Endodermal cell (in vitro differentiated cells): Measurements from ENCODE around the gene GNAZ. TPM values are rescaled to one million over a fixed set of nuclear protein-coding genes. Genes with fewer than 3 reads are reported as not detected.

ENCODE experiments used
- DNase-seq: peaks from one replicate; pipeline ENCODE4 v3.0.0-alpha.2; 2017
- H3K27ac ChIP-seq: 2 replicates; pipeline ENCODE4 v1.5.1; 2013; ENCODE audit warnings: mild to moderate bottlenecking, low read depth, low read length, moderate library complexity
- H3K27me3 ChIP-seq: 2 replicates; pipeline ENCODE4 v1.6.1; 2013; ENCODE audit warnings: mild to moderate bottlenecking, low read length, moderate library complexity; ENCODE audit not compliant: insufficient read depth, control insufficient read depth, poor library complexity, severe bottlenecking
- H3K36me3 ChIP-seq: 2 replicates; pipeline ENCODE4 v1.7.0; 2013; ENCODE audit warnings: mild to moderate bottlenecking, low read length, moderate library complexity; ENCODE audit not compliant: control insufficient read depth, insufficient read depth
- H3K4me1 ChIP-seq: one replicate; pipeline ENCODE4 v1.7.0; 2013; ENCODE audit warnings: low read length; ENCODE audit not compliant: control insufficient read depth, insufficient read depth
- H3K4me3 ChIP-seq: 2 replicates; pipeline ENCODE4 v1.5.1; 2013; ENCODE audit warnings: mild to moderate bottlenecking, low read length, moderate library complexity
- H3K9ac ChIP-seq: 2 replicates; pipeline ENCODE4 v1.6.1; 2013; ENCODE audit warnings: mild to moderate bottlenecking, low read length, moderate library complexity; ENCODE audit not compliant: poor library complexity, severe bottlenecking; ENCODE audit errors: extremely low read depth
- H3K9me3 ChIP-seq: 2 replicates; pipeline ENCODE4 v1.6.1; 2013; ENCODE audit warnings: mild to moderate bottlenecking, low read length, moderate library complexity; ENCODE audit not compliant: control insufficient read depth
- H3K27ac Mint-ChIP-seq: 2 replicates; pipeline ENCODE4 v1.8.0; 2020; ENCODE audit warnings: mixed read lengths
- H3K27me3 Mint-ChIP-seq: 2 replicates; pipeline ENCODE4 v1.8.0; 2021; ENCODE audit warnings: mild to moderate bottlenecking, mixed read lengths; ENCODE audit not compliant: insufficient read depth
- H3K36me3 Mint-ChIP-seq: 2 replicates; pipeline ENCODE4 v1.8.0; 2020; ENCODE audit warnings: low read depth, mixed read lengths
- H3K4me1 Mint-ChIP-seq: 2 replicates; pipeline ENCODE4 v1.8.0; 2020; ENCODE audit warnings: mixed read lengths
- H3K4me3 Mint-ChIP-seq: 2 replicates; pipeline ENCODE4 v1.8.0; 2020; ENCODE audit warnings: mild to moderate bottlenecking, moderate library complexity, mixed read lengths
- H3K9me3 Mint-ChIP-seq: 2 replicates; pipeline ENCODE4 v1.8.0; 2020; ENCODE audit warnings: mild to moderate bottlenecking, mixed read lengths
- WGBS, 2 experiments: methylation state at CpG; one replicate each; pipeline versions ENCODE4 v1.1.5 to v1.1.7; 2013; ENCODE audit warnings: missing lambda C conversion rate in 2 of 2, mixed read lengths in 1 of 2; ENCODE audit not compliant: insufficient coverage in 1 of 2, insufficient read length in 1 of 2; 5-methylcytosine and 5-hydroxymethylcytosine counted together
- total RNA-seq, 2 donors: library from RNA; stranded (reverse); fragmentation: NEBNext Ultra II Directional in 1 of 2; extraction: Animal tissue kit (Norgen Biotek cat#: 25700) in 1 of 2; gene quantifications; 2 replicates in 1 of 2; 3 replicates in 1 of 2; pipeline ENCODE4 v1.2.1, GENCODE V29; 2021
- TF ChIP-seq, protein P1 (sequence below): fragments of 200-600 bp; sonication (generic); conservative IDR thresholded peaks from 2 replicates; pipeline ENCODE4 v1.5.0; 2021; ENCODE audit warnings: antibody characterized with exemption, mild to moderate bottlenecking

Gene GNAZ
- total RNA-seq, 2 donors from 2014 or later: 16.7 to 17.9 TPM

DNA sequence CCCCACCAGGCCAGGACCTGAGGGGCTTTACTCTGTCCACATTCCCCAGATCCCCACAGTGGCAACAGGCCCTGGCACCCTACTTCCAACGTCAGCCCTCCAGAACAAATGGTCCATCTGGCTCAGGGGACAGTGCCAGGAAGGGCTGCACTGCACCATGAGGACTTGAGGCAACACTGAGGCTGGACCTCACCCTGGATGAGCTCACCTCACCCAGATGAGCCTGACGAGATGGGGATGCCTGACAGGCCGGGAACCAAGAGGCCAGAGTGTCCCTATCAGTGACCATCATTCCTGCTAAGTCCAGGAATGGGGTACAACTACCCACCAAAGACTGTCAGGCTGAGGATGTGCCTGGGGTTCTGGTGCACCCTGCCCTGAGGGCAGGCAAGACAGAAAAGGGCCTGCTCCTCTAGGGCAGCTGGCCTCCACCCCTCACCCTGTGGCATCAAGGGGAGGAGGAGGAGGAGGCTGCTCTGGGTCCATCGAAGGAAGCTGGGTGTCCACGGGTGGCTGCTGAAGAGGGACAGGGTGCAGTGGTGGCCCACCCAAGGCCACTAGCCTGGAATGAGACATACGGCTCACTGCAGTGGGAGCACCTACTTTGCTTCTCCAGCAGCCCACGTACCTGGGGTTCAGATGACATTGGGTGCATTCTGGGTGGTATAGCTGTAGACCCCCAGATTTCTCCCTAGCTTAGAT is 56.9 kb downstream of the GNAZ start:
- Histone ChIP-seq H3K9ac (no peak overlapping the region), H3K9me3 (no peaks in the 10 kb centered on the region), H3K36me3 (no peaks in the 10 kb centered on the region), H3K4me3 (no peak overlapping the region), H3K27ac (no peak overlapping the region), H3K27me3 (no peaks in the 10 kb centered on the region), H3K4me1 (no peaks in the 10 kb centered on the region)
- H3K4me1 Mint-ChIP-seq: peaks cover 2% of the 10 kb centered on the region
- peaks cover 13% of the 10 kb centered on the region for H3K27me3 Mint-ChIP-seq
- 91 to 100% methylated on average over 6 to 7 of the region's 7 CpGs for whole genome bisulfite sequencing, 2 experiments
- TF ChIP-seq, protein P1, sequence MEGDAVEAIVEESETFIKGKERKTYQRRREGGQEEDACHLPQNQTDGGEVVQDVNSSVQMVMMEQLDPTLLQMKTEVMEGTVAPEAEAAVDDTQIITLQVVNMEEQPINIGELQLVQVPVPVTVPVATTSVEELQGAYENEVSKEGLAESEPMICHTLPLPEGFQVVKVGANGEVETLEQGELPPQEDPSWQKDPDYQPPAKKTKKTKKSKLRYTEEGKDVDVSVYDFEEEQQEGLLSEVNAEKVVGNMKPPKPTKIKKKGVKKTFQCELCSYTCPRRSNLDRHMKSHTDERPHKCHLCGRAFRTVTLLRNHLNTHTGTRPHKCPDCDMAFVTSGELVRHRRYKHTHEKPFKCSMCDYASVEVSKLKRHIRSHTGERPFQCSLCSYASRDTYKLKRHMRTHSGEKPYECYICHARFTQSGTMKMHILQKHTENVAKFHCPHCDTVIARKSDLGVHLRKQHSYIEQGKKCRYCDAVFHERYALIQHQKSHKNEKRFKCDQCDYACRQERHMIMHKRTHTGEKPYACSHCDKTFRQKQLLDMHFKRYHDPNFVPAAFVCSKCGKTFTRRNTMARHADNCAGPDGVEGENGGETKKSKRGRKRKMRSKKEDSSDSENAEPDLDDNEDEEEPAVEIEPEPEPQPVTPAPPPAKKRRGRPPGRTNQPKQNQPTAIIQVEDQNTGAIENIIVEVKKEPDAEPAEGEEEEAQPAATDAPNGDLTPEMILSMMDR: no peak
- no peaks in the 10 kb centered on the region for H3K9me3 Mint-ChIP-seq
- no peaks in the 10 kb centered on the region for H3K36me3 Mint-ChIP-seq
- H3K4me3 Mint-ChIP-seq: no peak overlapping the region
- no peak overlapping the region for H3K27ac Mint-ChIP-seq
- no peak for DNase-seq

DNA sequence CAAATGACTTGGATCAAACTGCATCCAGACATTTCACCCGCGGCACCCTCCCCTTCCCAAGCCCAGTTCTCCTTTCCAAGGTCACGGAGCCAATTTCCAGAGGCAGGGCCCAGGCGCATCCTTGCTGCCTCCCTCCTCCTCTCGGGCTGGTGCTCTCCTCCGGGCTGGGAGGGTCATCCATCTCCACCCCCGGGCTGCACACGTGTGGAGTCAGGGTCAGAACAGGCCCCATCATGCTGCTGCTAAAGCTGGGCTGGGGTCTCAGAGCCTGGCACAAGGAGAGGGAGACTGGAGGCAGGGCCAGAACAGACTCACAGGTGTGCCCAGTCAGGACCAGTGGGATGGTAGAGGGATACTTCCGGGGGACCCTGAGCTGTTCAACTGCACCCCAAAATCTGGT is 57.5 kb downstream of the GNAZ start:
- Mint-ChIP-seq H3K27ac (no peak overlapping the region), H3K36me3 (no peaks in the 10 kb centered on the region), H3K9me3 (no peaks in the 10 kb centered on the region), H3K4me1 (peaks cover 2% of the 10 kb centered on the region), H3K27me3 (peaks cover 17% of the 10 kb centered on the region), H3K4me3 (no peak overlapping the region)
- 88 to 96% methylated on average over 4 to 9 of the region's 9 CpGs for WGBS, 2 experiments
- no peak overlapping the region for H3K4me3 ChIP-seq
- DNase-seq: no peak
- TF ChIP-seq, protein P1: no peak
- no peak overlapping the region for H3K27ac ChIP-seq
- H3K4me1 ChIP-seq: no peaks in the 10 kb centered on the region
- H3K9ac ChIP-seq: no peak overlapping the region
- H3K27me3 ChIP-seq: no peaks in the 10 kb centered on the region
- H3K9me3 ChIP-seq: no peaks in the 10 kb centered on the region
- no peaks in the 10 kb centered on the region for H3K36me3 ChIP-seq

DNA sequence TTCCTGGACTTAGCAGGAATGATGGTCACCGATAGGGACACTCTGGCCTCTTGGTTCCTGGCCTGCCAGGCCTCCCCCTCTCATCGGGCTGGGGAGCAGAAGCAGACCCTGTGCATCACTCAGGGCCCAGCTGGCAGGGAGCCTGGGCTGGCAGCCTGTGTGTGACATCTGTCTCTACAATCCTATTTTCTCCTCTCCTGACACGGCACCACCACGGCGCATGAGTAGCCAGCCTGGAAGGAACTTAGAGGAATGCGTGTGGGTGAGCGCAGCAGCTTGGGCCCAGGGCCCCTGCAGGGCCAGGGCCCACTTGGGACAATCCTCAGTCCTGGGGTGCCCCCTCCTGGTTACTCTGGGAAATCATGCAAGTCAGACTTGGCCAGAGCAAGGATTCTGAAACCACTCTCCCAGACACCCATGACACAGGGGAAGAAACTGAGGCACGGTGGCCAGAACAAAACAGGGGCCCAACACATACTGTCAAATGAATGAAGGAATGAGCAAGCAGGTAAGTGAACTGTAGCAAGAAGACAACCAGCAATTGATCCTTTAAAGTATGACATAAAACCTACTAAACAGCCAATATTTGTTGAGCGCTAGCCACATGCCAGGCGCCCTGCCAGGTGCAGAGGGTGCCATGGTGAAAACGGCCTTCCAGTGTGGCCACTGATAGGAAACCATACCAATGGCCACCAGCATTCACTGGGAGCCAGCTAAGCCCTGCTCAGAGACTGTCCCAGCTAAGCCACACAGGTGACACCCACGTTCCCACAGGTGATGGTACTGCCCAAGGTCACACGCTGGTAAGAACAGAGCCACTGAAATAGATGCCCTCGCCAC is 58.2 kb downstream of the GNAZ start:
- peak; percentile 95 for DNase-seq
- H3K27me3 ChIP-seq: no peaks in the 10 kb centered on the region
- 55 to 60% methylated on average over 4 to 14 of the region's 14 CpGs for WGBS, 2 experiments
- H3K4me1 ChIP-seq: no peaks in the 10 kb centered on the region
- TF ChIP-seq, protein P1: peak; percentile 94
- H3K9ac ChIP-seq: no peak overlapping the region
- Mint-ChIP-seq H3K36me3 (no peaks in the 10 kb centered on the region), H3K4me1 (peaks cover 2% of the 10 kb centered on the region), H3K9me3 (no peaks in the 10 kb centered on the region), H3K4me3 (no peak overlapping the region), H3K27ac (no peak overlapping the region), H3K27me3 (peaks cover 17% of the 10 kb centered on the region)
- H3K27ac ChIP-seq: no peak overlapping the region
- H3K4me3 ChIP-seq: no peak overlapping the region
- no peaks in the 10 kb centered on the region for H3K9me3 ChIP-seq
- no peaks in the 10 kb centered on the region for H3K36me3 ChIP-seq
